HG03571 (cell line): ENCODE results near the gene LRRC17.
"Not testable (repeated sequence)": the region's sequence is repeated elsewhere in the genome, so short reads cannot be mapped to it uniquely, and the experiment has no call there.

Experiments
- ATAC-seq: cut with Tn5 transposase; IDR thresholded peaks from one replicate; pipeline ENCODE4 v1.9.1; 2021; ENCODE audit not compliant: unreplicated experiment

LRRC17 gene

GRCh38 chr7:102897211-102897631, 15.6 kb upstream of the LRRC17 start:
- ATAC-seq = no peak

GRCh38 chr7:102897856-102898531, 14.8 kb upstream of the LRRC17 start:
- no peak for ATAC-seq

- no peak for ATAC-seq
Measured at GRCh38 chr7:102898532-102898859, 14.3 kb upstream of the LRRC17 start.

- not testable (repeated sequence) for ATAC-seq
Measured at GRCh38 chr7:102902052-102902451, 10.7 kb upstream of the LRRC17 start.

- not testable (repeated sequence) for ATAC-seq
Measured at GRCh38 chr7:102903576-102903975, 9.2 kb upstream of the LRRC17 start.

GRCh38 chr7:102908676-102909075, 4.1 kb upstream of the LRRC17 start:
- ATAC-seq = no peak

- no peak for ATAC-seq
Measured at GRCh38 chr7:102913826-102914225, 1.0 kb downstream of the LRRC17 start.

- no peak for ATAC-seq
Measured at GRCh38 chr7:102914585-102914984, 1.8 kb downstream of the LRRC17 start.

GRCh38 chr7:102916426-102916825, 3.6 kb downstream of the LRRC17 start:
- ATAC-seq = no peak

- ATAC-seq = no peak
Measured at GRCh38 chr7:102916881-102917280, 4.1 kb downstream of the LRRC17 start.

- no peak for ATAC-seq
Measured at GRCh38 chr7:102917436-102918353, 4.9 kb downstream of the LRRC17 start.

GRCh38 chr7:102918845-102919244, 6.0 kb downstream of the LRRC17 start:
- ATAC-seq = no peak

GRCh38 chr7:102925976-102926782, 13.4 kb downstream of the LRRC17 start:
- no peak for ATAC-seq

- ATAC-seq = no peak
Measured at GRCh38 chr7:102926783-102927140, 14.0 kb downstream of the LRRC17 start.

- ATAC-seq = no peak
Measured at GRCh38 chr7:102927312-102927933, 14.6 kb downstream of the LRRC17 start.

- no peak for ATAC-seq
Measured at GRCh38 chr7:102931757-102932156, 19.0 kb downstream of the LRRC17 start.

GRCh38 chr7:102933763-102934162, 21.0 kb downstream of the LRRC17 start:
- no peak for ATAC-seq

- no peak for ATAC-seq
Measured at GRCh38 chr7:102934239-102934638, 21.4 kb downstream of the LRRC17 start.

- no peak for ATAC-seq
Measured at GRCh38 chr7:102934701-102935100, 21.9 kb downstream of the LRRC17 start.

- ATAC-seq = no peak
Measured at GRCh38 chr7:102935450-102936115, 22.8 kb downstream of the LRRC17 start.

GRCh38 chr7:102938679-102939078, 25.9 kb downstream of the LRRC17 start:
- ATAC-seq = no peak
